Heart left ventricle (tissue), 13 donors: ENCODE results near the gene EFS.

Source experiments
- CTCF ChIP-seq, 12 donors: fragments of 200-600 bp; sonication (generic) in 4 of 12; IDR thresholded peaks; one replicate each; pipeline versions ENCODE4 v1.5.0 to v1.8.0; 2018 to 2022; ENCODE audit warnings: antibody characterized with exemption in 12 of 12, mild to moderate bottlenecking in 5 of 12
- POLR2A ChIP-seq, 2 donors: fragments of 450-650 bp; IDR thresholded peaks; one replicate each; pipeline ENCODE4 v1.6.1; 2017; ENCODE audit warnings: antibody characterized with exemption in 2 of 2, mild to moderate bottlenecking in 2 of 2, moderate library complexity in 2 of 2
- donor health status: ischemic (EF 13 %, LVEDD 7.1; RV severe dilation, severe dysfunction).
- donor health status: DM: no; HTN: yes; CAD: no.
- donor health status: DM: no; HTN: no; CAD: no.
- donor health status: ischemic (EF 25% LVEDD 6.9; RV normal size, moderate dysfunction).
- donor health status: ischemic (EF 25% LVEDD 5.7; RV mildly dilated, moderate dysfunction).
- donor health status: ischemic (EF 35%, LVEDD 5.7; RV mildly dilated, moderate dysfunction).
- donor health status: nonischemic (EF 11% LVEDD 7.7; RV severe dilation, severe dysfunction).
- donor health status: DM: yes; HTN: yes; CAD: no.
- donor health status: PGD.
- donor health status: ischemic (EF 29% LVEDD 5.4; RV normal size, mild dysfunction).
- donor health status: nonischemic (EF 23%, LVEDD 6.1; RV moderate dilation, normal function).

GRCh38 chr14:23387916-23388882, 23.2 kb upstream of the EFS start:
- TF ChIP-seq CTCF (IDR thresholded peaks at IDR 0.05) = no peak
- TF ChIP-seq POLR2A (IDR thresholded peaks at IDR 0.05) = no peak
